ENCODE results near the gene SCGN.
"Not testable (repeated sequence)": the region's sequence is repeated elsewhere in the genome, so short reads cannot be mapped to it uniquely, and the experiment has no call there.

SCGN gene

GRCh38 chr6:25732468-25733198 is 80.6 kb downstream of the SCGN start:
- DNase-seq, result no peak

- DNase-seq, result no peak
These were observed 83.2 kb downstream of the SCGN start for GRCh38 chr6:25735261-25735660.

GRCh38 chr6:25743868-25744267 is 91.9 kb downstream of the SCGN start:
- no peak for DNase-seq

GRCh38 chr6:25745836-25746235 is 93.8 kb downstream of the SCGN start:
- DNase-seq, result no peak

GRCh38 chr6:25746968-25747367 is 95.0 kb downstream of the SCGN start:
- no peak for DNase-seq

GRCh38 chr6:25747477-25747876 is 95.5 kb downstream of the SCGN start:
- no peak for DNase-seq

- DNase-seq, result no peak
These were observed 96.0 kb downstream of the SCGN start for GRCh38 chr6:25748049-25748448.

- DNase-seq, result not testable (repeated sequence)
These were observed 96.8 kb downstream of the SCGN start for GRCh38 chr6:25748601-25749517.

GRCh38 chr6:25749837-25750236 is 97.8 kb downstream of the SCGN start:
- no peak for DNase-seq

GRCh38 chr6:25750906-25751305 is 98.9 kb downstream of the SCGN start:
- DNase-seq, result no peak
